Heart left ventricle (tissue), 13 donors: ENCODE results near the gene GPR151.

ENCODE experiments used
- POLR2A ChIP-seq, 2 donors: fragments of 450-650 bp; IDR thresholded peaks; one replicate each; pipeline ENCODE4 v1.6.1; 2017; ENCODE audit warnings: antibody characterized with exemption in 2 of 2, mild to moderate bottlenecking in 2 of 2, moderate library complexity in 2 of 2
- TF ChIP-seq, protein P1 (sequence below), 12 donors: fragments of 200-600 bp; sonication (generic) in 4 of 12; IDR thresholded peaks; one replicate each; pipeline versions ENCODE4 v1.5.0 to v1.8.0; 2018 to 2022; ENCODE audit warnings: antibody characterized with exemption in 12 of 12, mild to moderate bottlenecking in 5 of 12
- donor health status: ischemic (EF 13 %, LVEDD 7.1; RV severe dilation, severe dysfunction).
- donor health status: DM: no; HTN: yes; CAD: no.
- donor health status: DM: no; HTN: no; CAD: no.
- donor health status: ischemic (EF 25% LVEDD 6.9; RV normal size, moderate dysfunction).
- donor health status: ischemic (EF 25% LVEDD 5.7; RV mildly dilated, moderate dysfunction).
- donor health status: ischemic (EF 35%, LVEDD 5.7; RV mildly dilated, moderate dysfunction).
- donor health status: nonischemic (EF 11% LVEDD 7.7; RV severe dilation, severe dysfunction).
- donor health status: DM: yes; HTN: yes; CAD: no.
- donor health status: PGD.
- donor health status: ischemic (EF 29% LVEDD 5.4; RV normal size, mild dysfunction).
- donor health status: nonischemic (EF 23%, LVEDD 6.1; RV moderate dilation, normal function).

DNA sequence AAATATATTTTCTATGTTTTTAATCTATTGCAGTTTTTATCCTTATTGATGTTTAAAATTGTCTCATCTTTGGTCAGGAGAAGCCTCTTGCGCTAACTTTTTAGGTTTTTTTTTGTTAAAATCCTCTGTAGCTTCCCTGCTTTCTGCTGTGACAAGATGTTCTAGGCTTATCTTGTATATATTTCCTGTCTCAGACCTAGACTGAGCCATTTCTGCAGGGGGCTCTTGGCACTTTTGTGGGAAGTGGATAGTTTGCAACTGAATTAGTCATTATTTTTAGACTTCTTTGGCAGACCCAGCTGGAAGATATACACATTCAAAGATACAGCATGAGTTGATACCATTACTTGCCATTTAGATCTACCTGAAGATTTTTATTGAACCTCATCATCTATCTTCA is 40.1 kb downstream of the GPR151 start:
- TF ChIP-seq, protein P1, sequence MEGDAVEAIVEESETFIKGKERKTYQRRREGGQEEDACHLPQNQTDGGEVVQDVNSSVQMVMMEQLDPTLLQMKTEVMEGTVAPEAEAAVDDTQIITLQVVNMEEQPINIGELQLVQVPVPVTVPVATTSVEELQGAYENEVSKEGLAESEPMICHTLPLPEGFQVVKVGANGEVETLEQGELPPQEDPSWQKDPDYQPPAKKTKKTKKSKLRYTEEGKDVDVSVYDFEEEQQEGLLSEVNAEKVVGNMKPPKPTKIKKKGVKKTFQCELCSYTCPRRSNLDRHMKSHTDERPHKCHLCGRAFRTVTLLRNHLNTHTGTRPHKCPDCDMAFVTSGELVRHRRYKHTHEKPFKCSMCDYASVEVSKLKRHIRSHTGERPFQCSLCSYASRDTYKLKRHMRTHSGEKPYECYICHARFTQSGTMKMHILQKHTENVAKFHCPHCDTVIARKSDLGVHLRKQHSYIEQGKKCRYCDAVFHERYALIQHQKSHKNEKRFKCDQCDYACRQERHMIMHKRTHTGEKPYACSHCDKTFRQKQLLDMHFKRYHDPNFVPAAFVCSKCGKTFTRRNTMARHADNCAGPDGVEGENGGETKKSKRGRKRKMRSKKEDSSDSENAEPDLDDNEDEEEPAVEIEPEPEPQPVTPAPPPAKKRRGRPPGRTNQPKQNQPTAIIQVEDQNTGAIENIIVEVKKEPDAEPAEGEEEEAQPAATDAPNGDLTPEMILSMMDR (IDR thresholded peaks at IDR 0.05) = no peak
- TF ChIP-seq POLR2A (IDR thresholded peaks at IDR 0.05) = no peak
